ENCODE data around the gene SPAG5.

The SPAG5 gene

DNA sequence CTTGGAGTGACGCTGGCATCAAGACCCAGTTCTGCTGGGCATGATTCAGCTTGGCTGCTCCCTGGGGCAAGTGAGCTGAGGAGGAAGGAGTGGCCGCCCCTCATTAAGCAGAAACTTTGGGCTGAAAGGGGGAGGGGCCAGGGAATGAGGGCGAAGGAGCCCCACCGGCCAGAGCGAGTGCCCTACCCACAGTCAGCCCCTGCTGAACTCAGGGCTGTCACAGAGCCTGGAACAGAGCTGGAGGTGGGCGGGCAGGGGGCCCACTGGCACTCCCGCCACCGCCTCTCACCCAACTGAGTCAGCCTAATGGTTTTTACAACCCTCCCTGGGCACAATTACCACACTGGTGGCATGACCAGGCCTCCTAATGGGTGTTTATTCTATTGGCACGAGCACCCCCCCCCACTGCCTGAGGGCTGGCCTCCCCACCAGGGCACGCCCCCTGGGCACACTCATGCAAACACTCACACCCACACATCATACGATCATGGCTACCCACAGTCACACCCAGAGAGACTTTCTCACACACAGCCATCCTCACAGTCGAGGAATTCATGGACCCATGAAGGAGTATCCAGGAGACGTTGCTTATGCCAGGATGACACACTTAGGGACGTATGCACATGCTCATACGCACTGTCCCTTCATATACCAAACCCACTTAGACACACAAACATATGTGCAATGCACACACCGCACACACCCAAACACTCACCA is 65.6 kb downstream of the SPAG5 start:
- 81% methylated on average over 16 of the region's 16 CpGs for WGBS
- H2AFZ ChIP-seq (ENCODE audit: low read depth, low read length): no peak overlapping the region

DNA sequence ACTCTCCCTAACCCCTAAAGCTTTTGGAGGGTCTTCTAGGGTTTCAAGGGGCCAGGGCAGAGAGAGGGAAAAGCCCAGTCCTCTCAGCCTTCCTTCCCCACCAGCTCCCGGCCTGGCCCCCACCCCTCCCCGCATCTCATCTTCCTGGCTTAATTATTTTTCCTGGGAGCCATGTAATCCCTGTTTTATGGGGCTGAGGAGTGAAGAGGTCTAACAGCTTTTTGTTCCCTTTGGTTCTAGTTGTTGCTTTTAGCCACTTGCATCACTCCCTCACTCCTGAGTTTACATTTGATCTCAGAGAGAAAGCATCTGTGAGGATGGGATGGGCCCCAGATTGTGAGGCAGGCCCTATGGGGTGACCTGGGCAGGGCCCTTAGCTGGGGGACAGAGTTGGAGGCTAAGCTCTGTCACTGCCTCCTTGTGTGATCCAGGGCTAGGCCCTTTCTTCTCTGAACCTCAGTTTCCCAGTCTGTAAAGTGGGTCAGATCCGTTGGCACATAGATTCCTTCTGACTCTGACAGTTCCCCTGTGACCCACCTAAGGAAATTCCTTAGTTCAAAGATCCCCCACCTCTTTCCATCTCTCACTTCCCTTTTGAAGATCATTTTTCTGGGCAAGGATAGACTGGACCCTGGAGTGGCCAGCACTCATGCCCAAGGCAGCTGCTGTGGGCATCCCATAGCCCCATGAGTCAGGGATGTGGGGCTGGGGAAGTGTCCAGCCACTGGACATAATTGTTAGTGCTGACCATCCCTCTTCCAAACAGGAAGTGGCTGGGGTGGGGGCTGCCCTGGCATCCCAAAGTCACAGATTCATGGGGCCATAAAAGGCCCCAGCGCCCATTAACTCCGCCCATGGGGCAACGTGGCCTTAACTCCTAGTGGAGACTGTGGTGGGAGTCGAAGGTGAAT is 66.5 kb downstream of the SPAG5 start:
- Histone ChIP-seq H3K9ac (ENCODE audit: low read length) (no peak overlapping the region), H2AFZ (ENCODE audit: low read depth, low read length) (no peak overlapping the region), H2BK15ac (ENCODE audit: low read depth, poor library complexity, severe bottlenecking) (peak overlapping the region; percentile 26), H3K4me3 (ENCODE audit: insufficient read depth in 1 of 2, low read depth in 1 of 2, low read length in 2 of 2) (no peak overlapping the region), H2BK12ac (ENCODE audit: low read length in 2 of 2) (no peak overlapping the region), H4K8ac (ENCODE audit: low read length) (no peak overlapping the region), H3K4me2 (ENCODE audit: low read length, poor library complexity, severe bottlenecking) (no peak overlapping the region), H3K4me1 (ENCODE audit: control insufficient read depth, insufficient read depth, low read depth, low read length) (no peaks in the 10 kb centered on the region), H4K91ac (ENCODE audit: low read length) (no peak overlapping the region), H3K9me3 (ENCODE audit: control insufficient read depth, low read length) (no peaks in the 10 kb centered on the region), H3K18ac (ENCODE audit: low read depth in 1 of 2, low read length in 2 of 2) (peak overlapping the region in 1 of 2 experiments; percentile 43), H2BK5ac (ENCODE audit: low read depth, low read length, poor library complexity, severe bottlenecking) (no peak overlapping the region), H3K36me3 (ENCODE audit: control insufficient read depth in 1 of 2, insufficient read depth in 2 of 2, low read depth in 1 of 2, low read length in 2 of 2) (no peaks in the 10 kb centered on the region), H3K4ac (ENCODE audit: low read depth in 1 of 2, low read length in 2 of 2) (no peak overlapping the region), H3K14ac (ENCODE audit: low read length in 2 of 2) (no peak overlapping the region), H2AK5ac (ENCODE audit: low read length, severe bottlenecking) (no peak overlapping the region), H3K27ac (ENCODE audit: low read length, poor library complexity, severe bottlenecking) (no peak overlapping the region), H3K79me1 (replicated peaks; ENCODE audit: low read length, poor library complexity, severe bottlenecking) (no peaks in the 10 kb centered on the region), H3K23ac (ENCODE audit: low read length in 2 of 2) (no peak overlapping the region), H2BK120ac (ENCODE audit: low read depth, low read length) (no peak overlapping the region), H3K27me3 (ENCODE audit: control insufficient read depth in 1 of 2, insufficient read depth in 1 of 2, low read length in 2 of 2) (peaks cover 24 to 35% of the 10 kb centered on the region in 2 experiments)
- 76% methylated on average over 5 of the region's 7 CpGs for WGBS
- peak; percentile 12 for DNase-seq

More for the DNA sequence above, 65.6 kb downstream of the SPAG5 start:
- no peak overlapping the region for H3K4me3 ChIP-seq (ENCODE audit: insufficient read depth in 1 of 2, low read depth in 1 of 2, low read length in 2 of 2)
- no peaks in the 10 kb centered on the region for H3K79me1 ChIP-seq (replicated peaks; ENCODE audit: low read length, poor library complexity, severe bottlenecking)
- peak overlapping the region; percentile 26 for H2BK15ac ChIP-seq (ENCODE audit: low read depth, poor library complexity, severe bottlenecking)
- no peaks in the 10 kb centered on the region for H3K9me3 ChIP-seq (ENCODE audit: control insufficient read depth, low read length)
- no peak overlapping the region for H3K23ac ChIP-seq (ENCODE audit: low read length in 2 of 2)
- H2BK120ac ChIP-seq (ENCODE audit: low read depth, low read length): no peak overlapping the region
- no peak overlapping the region for H3K4me2 ChIP-seq (ENCODE audit: low read length, poor library complexity, severe bottlenecking)
- H4K91ac ChIP-seq (ENCODE audit: low read length): no peak overlapping the region
- no peaks in the 10 kb centered on the region for H3K36me3 ChIP-seq (ENCODE audit: control insufficient read depth in 1 of 2, insufficient read depth in 2 of 2, low read depth in 1 of 2, low read length in 2 of 2)
- no peak overlapping the region for H3K9ac ChIP-seq (ENCODE audit: low read length)
- no peaks in the 10 kb centered on the region for H3K4me1 ChIP-seq (ENCODE audit: control insufficient read depth, insufficient read depth, low read depth, low read length)
- no peak overlapping the region for H3K14ac ChIP-seq (ENCODE audit: low read length in 2 of 2)
- H3K27ac ChIP-seq (ENCODE audit: low read length, poor library complexity, severe bottlenecking): no peak overlapping the region
- H4K8ac ChIP-seq (ENCODE audit: low read length): no peak overlapping the region
- peak overlapping the region in 1 of 2 experiments; percentile 43 for H3K18ac ChIP-seq (ENCODE audit: low read depth in 1 of 2, low read length in 2 of 2)
- no peak overlapping the region for H2BK5ac ChIP-seq (ENCODE audit: low read depth, low read length, poor library complexity, severe bottlenecking)
- no peak for DNase-seq
- no peak overlapping the region for H2BK12ac ChIP-seq (ENCODE audit: low read length in 2 of 2)
- H3K27me3 ChIP-seq (ENCODE audit: control insufficient read depth in 1 of 2, insufficient read depth in 1 of 2, low read length in 2 of 2): peaks cover 34 to 38% of the 10 kb centered on the region in 2 experiments
- no peak overlapping the region for H3K4ac ChIP-seq (ENCODE audit: low read depth in 1 of 2, low read length in 2 of 2)
- H2AK5ac ChIP-seq (ENCODE audit: low read length, severe bottlenecking): no peak overlapping the region

DNA sequence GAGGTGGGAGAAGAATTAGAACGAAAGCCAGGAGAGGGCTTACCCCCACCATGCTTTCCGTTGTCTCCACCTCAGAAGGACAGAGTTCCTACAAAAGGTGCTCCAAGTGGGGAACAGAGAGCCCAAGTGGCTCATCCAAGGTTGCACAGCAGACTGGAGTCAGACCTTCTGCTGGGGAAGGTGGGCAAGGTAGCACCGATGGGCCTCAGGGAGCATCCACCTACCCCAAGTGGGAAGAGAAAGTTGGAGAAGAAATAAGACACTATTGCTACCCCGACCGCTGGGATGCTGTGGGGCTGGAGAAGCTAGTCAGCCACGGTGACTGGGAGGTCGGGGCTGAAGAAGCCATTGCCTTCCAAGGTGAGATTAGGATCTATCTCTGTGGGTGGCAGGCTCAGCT is 67.9 kb downstream of the SPAG5 start:
- H3K14ac ChIP-seq (ENCODE audit: low read length in 2 of 2): no peak overlapping the region
- no peaks in the 10 kb centered on the region for H3K9me3 ChIP-seq (ENCODE audit: control insufficient read depth, low read length)
- no peak overlapping the region for H2AK5ac ChIP-seq (ENCODE audit: low read length, severe bottlenecking)
- H2BK120ac ChIP-seq (ENCODE audit: low read depth, low read length): no peak overlapping the region
- H3K23ac ChIP-seq (ENCODE audit: low read length in 2 of 2): no peak overlapping the region
- H3K27me3 ChIP-seq (ENCODE audit: control insufficient read depth in 1 of 2, insufficient read depth in 1 of 2, low read length in 2 of 2): peaks cover 14 to 34% of the 10 kb centered on the region in 2 experiments
- H3K36me3 ChIP-seq (ENCODE audit: control insufficient read depth in 1 of 2, insufficient read depth in 2 of 2, low read depth in 1 of 2, low read length in 2 of 2): no peaks in the 10 kb centered on the region
- H3K27ac ChIP-seq (ENCODE audit: low read length, poor library complexity, severe bottlenecking): no peak overlapping the region
- no peak overlapping the region for H2BK12ac ChIP-seq (ENCODE audit: low read length in 2 of 2)
- H3K79me1 ChIP-seq (replicated peaks; ENCODE audit: low read length, poor library complexity, severe bottlenecking): no peaks in the 10 kb centered on the region
- DNase-seq: no peak
- no peak overlapping the region for H2BK15ac ChIP-seq (ENCODE audit: low read depth, poor library complexity, severe bottlenecking)
- no peak overlapping the region for H4K8ac ChIP-seq (ENCODE audit: low read length)
- WGBS: 91% methylated on average over 7 of the region's 7 CpGs
- H3K4me2 ChIP-seq (ENCODE audit: low read length, poor library complexity, severe bottlenecking): no peak overlapping the region
- no peak overlapping the region for H4K91ac ChIP-seq (ENCODE audit: low read length)
- no peak overlapping the region for H2AFZ ChIP-seq (ENCODE audit: low read depth, low read length)
- no peak overlapping the region for H3K18ac ChIP-seq (ENCODE audit: low read depth in 1 of 2, low read length in 2 of 2)
- H2BK5ac ChIP-seq (ENCODE audit: low read depth, low read length, poor library complexity, severe bottlenecking): no peak overlapping the region
- H3K4me3 ChIP-seq (ENCODE audit: insufficient read depth in 1 of 2, low read depth in 1 of 2, low read length in 2 of 2): no peak overlapping the region
- no peak overlapping the region for H3K9ac ChIP-seq (ENCODE audit: low read length)
- H3K4ac ChIP-seq (ENCODE audit: low read depth in 1 of 2, low read length in 2 of 2): no peak overlapping the region
- H3K4me1 ChIP-seq (ENCODE audit: control insufficient read depth, insufficient read depth, low read depth, low read length): no peaks in the 10 kb centered on the region

DNA sequence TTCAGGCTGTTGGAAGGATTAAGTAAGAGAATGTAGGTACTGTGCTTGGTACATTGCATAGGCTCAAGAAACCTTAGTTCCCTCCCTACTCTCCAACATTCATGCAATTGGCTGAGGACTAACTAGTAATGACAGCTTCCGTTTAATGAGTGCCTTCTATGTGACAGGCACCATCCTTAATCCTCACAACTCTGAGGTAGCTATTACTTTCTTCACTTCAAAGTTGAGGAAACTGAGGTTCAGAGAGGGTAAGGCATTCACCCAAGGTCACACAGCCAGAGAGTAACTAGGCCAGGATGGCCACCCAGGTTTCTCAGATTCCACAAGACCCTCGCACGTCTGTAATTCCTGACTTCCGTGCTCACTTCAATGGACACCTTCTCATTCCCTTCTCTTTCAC is 68.6 kb downstream of the SPAG5 start:
- H2AK5ac ChIP-seq (ENCODE audit: low read length, severe bottlenecking): no peak overlapping the region
- H3K4ac ChIP-seq (ENCODE audit: low read depth in 1 of 2, low read length in 2 of 2): no peak overlapping the region
- H3K36me3 ChIP-seq (ENCODE audit: control insufficient read depth in 1 of 2, insufficient read depth in 2 of 2, low read depth in 1 of 2, low read length in 2 of 2): no peaks in the 10 kb centered on the region
- no peak overlapping the region for H2BK15ac ChIP-seq (ENCODE audit: low read depth, poor library complexity, severe bottlenecking)
- peaks cover 13 to 34% of the 10 kb centered on the region in 2 experiments for H3K27me3 ChIP-seq (ENCODE audit: control insufficient read depth in 1 of 2, insufficient read depth in 1 of 2, low read length in 2 of 2)
- no peak for DNase-seq
- H2BK12ac ChIP-seq (ENCODE audit: low read length in 2 of 2): no peak overlapping the region
- H2AFZ ChIP-seq (ENCODE audit: low read depth, low read length): no peak overlapping the region
- no peak overlapping the region for H3K9ac ChIP-seq (ENCODE audit: low read length)
- 84% methylated on average over 4 of the region's 4 CpGs for WGBS
- no peak overlapping the region for H3K27ac ChIP-seq (ENCODE audit: low read length, poor library complexity, severe bottlenecking)
- H3K14ac ChIP-seq (ENCODE audit: low read length in 2 of 2): no peak overlapping the region
- H3K9me3 ChIP-seq (ENCODE audit: control insufficient read depth, low read length): no peaks in the 10 kb centered on the region
- no peak overlapping the region for H3K23ac ChIP-seq (ENCODE audit: low read length in 2 of 2)
- no peak overlapping the region for H3K4me2 ChIP-seq (ENCODE audit: low read length, poor library complexity, severe bottlenecking)
- peaks cover under 1% of the 10 kb centered on the region for H3K4me1 ChIP-seq (ENCODE audit: control insufficient read depth, insufficient read depth, low read depth, low read length)
- H4K8ac ChIP-seq (ENCODE audit: low read length): no peak overlapping the region
- no peak overlapping the region for H4K91ac ChIP-seq (ENCODE audit: low read length)
- no peak overlapping the region for H2BK120ac ChIP-seq (ENCODE audit: low read depth, low read length)
- H3K18ac ChIP-seq (ENCODE audit: low read depth in 1 of 2, low read length in 2 of 2): no peak overlapping the region
- H2BK5ac ChIP-seq (ENCODE audit: low read depth, low read length, poor library complexity, severe bottlenecking): no peak overlapping the region
- no peak overlapping the region for H3K4me3 ChIP-seq (ENCODE audit: insufficient read depth in 1 of 2, low read depth in 1 of 2, low read length in 2 of 2)
- H3K79me1 ChIP-seq (replicated peaks; ENCODE audit: low read length, poor library complexity, severe bottlenecking): no peaks in the 10 kb centered on the region

All from mesenchymal stem cell (in vitro differentiated cells and primary cell).